HFFc6 (cell line): ENCODE measurements around the gene TRIM38. TPM values are rescaled to one million over a fixed set of nuclear protein-coding genes. Genes with fewer than 3 reads are reported as not detected.
"Not testable (repeated sequence)": the region's sequence is repeated elsewhere in the genome, so short reads cannot be mapped to it uniquely, and the experiment has no call there.

Source experiments
- DNase-seq: peaks from one replicate; pipeline ENCODE4 v3.0.0-alpha.2; 2018
- H3K27ac Mint-ChIP-seq: 2 replicates; pipeline ENCODE4 v1.8.0; 2020; ENCODE audit warnings: mild to moderate bottlenecking, mixed read lengths
- H3K27me3 Mint-ChIP-seq: 2 replicates; pipeline ENCODE4 v1.8.0; 2021; ENCODE audit warnings: mild to moderate bottlenecking, moderate library complexity, mixed read lengths; ENCODE audit not compliant: insufficient read depth
- H3K36me3 Mint-ChIP-seq: 2 replicates; pipeline ENCODE4 v1.8.0; 2021; ENCODE audit warnings: low read depth, mixed read lengths
- H3K4me1 Mint-ChIP-seq: 2 replicates; pipeline ENCODE4 v1.8.0; 2020; ENCODE audit warnings: low read depth, mixed read lengths
- H3K4me3 Mint-ChIP-seq: 2 replicates; pipeline ENCODE4 v1.8.0; 2020; ENCODE audit warnings: mild to moderate bottlenecking, moderate library complexity, mixed read lengths
- H3K9me3 Mint-ChIP-seq: 2 replicates; pipeline ENCODE4 v1.8.0; 2020; ENCODE audit warnings: mild to moderate bottlenecking, mixed read lengths
- CTCF ChIP-seq: fragments of 200-600 bp; sonication (generic); IDR thresholded peaks from 2 replicates; pipeline ENCODE4 v1.5.0; 2021; ENCODE audit warnings: antibody characterized with exemption, mild to moderate bottlenecking
- total RNA-seq, 6 experiments: library from RNA; stranded (reverse); fragmentation: NEBNext Ultra II Directional; extraction: Animal tissue kit (Norgen Biotek cat#: 25700); gene quantifications; 2 replicates in 1 of 6; 3 replicates in 5 of 6; pipeline ENCODE4 v1.2.3, GENCODE V29; 2021

The TRIM38 gene
- total RNA-seq, 6 experiments from 2014 or later = 5.4 to 7.5 (median 6.8) TPM

- no peaks in the 10 kb centered on the region for H3K4me1 Mint-ChIP-seq
- no peak overlapping the region for H3K27ac Mint-ChIP-seq
- H3K9me3 Mint-ChIP-seq = no peaks in the 10 kb centered on the region
- no peak for TF ChIP-seq CTCF
- no peak overlapping the region for H3K4me3 Mint-ChIP-seq
- H3K27me3 Mint-ChIP-seq = peaks cover 4% of the 10 kb centered on the region; the same call in 1 of the 2 replicates
- no peak for DNase-seq
- H3K36me3 Mint-ChIP-seq = no peaks in the 10 kb centered on the region
Measured at GRCh38 chr6:25927756-25928216, 34.8 kb upstream of the TRIM38 start.

- Mint-ChIP-seq H3K27ac (no peak overlapping the region), H3K4me1 (no peaks in the 10 kb centered on the region), H3K9me3 (no peaks in the 10 kb centered on the region), H3K36me3 (no peaks in the 10 kb centered on the region), H3K4me3 (no peak overlapping the region), H3K27me3 (peaks cover 3% of the 10 kb centered on the region; the same call in 1 of the 2 replicates)
- no peak for TF ChIP-seq CTCF
- DNase-seq = no peak
Measured at GRCh38 chr6:25928562-25929324, 33.9 kb upstream of the TRIM38 start.

GRCh38 chr6:25929785-25930184 is 32.8 kb upstream of the TRIM38 start:
- not testable (repeated sequence) for H3K4me3 Mint-ChIP-seq, H3K9me3 Mint-ChIP-seq, H3K4me1 Mint-ChIP-seq, H3K27me3 Mint-ChIP-seq, H3K36me3 Mint-ChIP-seq, H3K27ac Mint-ChIP-seq, DNase-seq

GRCh38 chr6:25930532-25931410 is 31.8 kb upstream of the TRIM38 start, which contains the start of gene SLC17A2:
TSS of gene SLC17A2 (minus strand) at chr6:25930691. CDS start at chr6:25925796, 4,895 bp downstream.
- H3K4me1 Mint-ChIP-seq = no peaks in the 10 kb centered on the region
- no peak within 1 kb of the TSS for H3K27ac Mint-ChIP-seq
- no peak for TF ChIP-seq CTCF
- no peak for DNase-seq
- no peaks in the 10 kb centered on the region for H3K36me3 Mint-ChIP-seq
- peaks cover 3% of the 10 kb centered on the region; the same call in 1 of the 2 replicates for H3K27me3 Mint-ChIP-seq
- H3K9me3 Mint-ChIP-seq = no peaks in the 10 kb centered on the region
- H3K4me3 Mint-ChIP-seq = no peak within 1 kb of the TSS

- no peak for TF ChIP-seq CTCF
- Mint-ChIP-seq H3K4me3 (no peak overlapping the region), H3K4me1 (no peaks in the 10 kb centered on the region), H3K9me3 (no peaks in the 10 kb centered on the region), H3K27me3 (peaks cover 3% of the 10 kb centered on the region; the same call in 1 of the 2 replicates), H3K27ac (no peak overlapping the region), H3K36me3 (no peaks in the 10 kb centered on the region)
- DNase-seq = no peak
Measured at GRCh38 chr6:25931411-25931709, 31.2 kb upstream of the TRIM38 start.

- no peaks in the 10 kb centered on the region for H3K4me1 Mint-ChIP-seq
- H3K36me3 Mint-ChIP-seq = no peaks in the 10 kb centered on the region
- H3K27me3 Mint-ChIP-seq = peaks cover 3% of the 10 kb centered on the region
- H3K4me3 Mint-ChIP-seq = no peak overlapping the region
- no peak for TF ChIP-seq CTCF
- DNase-seq = no peak
- H3K27ac Mint-ChIP-seq = no peak overlapping the region
- no peaks in the 10 kb centered on the region for H3K9me3 Mint-ChIP-seq
Measured at GRCh38 chr6:25934156-25934555, 28.4 kb upstream of the TRIM38 start.
